C4-2B (cell line): ENCODE results near the gene WDR3.

Source experiments
- CTCF ChIP-seq: fragments of 450-650 bp; conservative IDR thresholded peaks from 2 replicates; pipeline ENCODE4 v1.5.1; 2017; ENCODE audit warnings: mild to moderate bottlenecking
- ZFX ChIP-seq: fragments of 450-650 bp; IDR thresholded peaks from 2 replicates; pipeline ENCODE4 v1.6.1; 2017

DNA sequence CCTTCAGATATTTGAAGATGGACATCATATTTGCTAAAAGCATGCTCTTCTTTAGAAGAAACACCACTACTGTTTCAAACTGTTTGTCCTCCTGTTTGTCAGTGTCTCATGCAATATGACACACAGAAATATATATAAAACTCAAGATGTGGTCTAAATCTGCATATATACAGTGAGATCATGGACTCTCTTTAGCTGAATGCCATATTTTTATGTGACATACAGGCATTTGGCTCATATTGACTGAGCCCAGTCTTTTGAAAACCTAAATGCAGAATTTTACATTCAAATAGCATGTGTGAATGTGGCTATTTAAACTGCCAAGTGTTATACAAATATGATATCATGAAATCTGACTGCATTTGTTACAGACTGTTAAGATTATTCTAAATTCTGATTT, 18.5 kb upstream of the WDR3 start:
- TF ChIP-seq CTCF (no peak), ZFX (no peak)
